HG02870 (cell line): Measurements from ENCODE around the gene TMEM163.

Source experiments
- ATAC-seq: cut with Tn5 transposase; IDR thresholded peaks from one replicate; pipeline ENCODE4 v1.9.1; 2021; ENCODE audit warnings: mild to moderate bottlenecking, moderate library complexity; ENCODE audit not compliant: unreplicated experiment

TMEM163 gene

DNA sequence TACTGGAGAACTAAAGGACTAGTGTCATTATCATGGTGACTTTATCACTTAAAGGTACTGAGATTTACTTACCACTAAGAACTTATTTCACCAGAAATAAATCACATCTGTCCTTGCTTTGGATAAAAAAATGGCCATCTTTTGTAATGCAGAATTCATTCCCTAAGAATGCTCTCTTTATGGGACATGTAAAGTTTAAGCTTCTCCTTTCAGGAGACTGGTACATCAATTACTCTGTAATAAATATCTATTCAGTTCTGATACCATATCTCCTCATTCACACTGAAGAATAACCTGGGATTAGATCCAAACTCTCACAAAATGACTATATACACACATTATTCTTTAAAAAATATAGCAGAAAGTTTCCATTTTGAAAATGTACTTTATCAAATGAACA, 24.4 kb downstream of the TMEM163 start:
- no peak for ATAC-seq

DNA sequence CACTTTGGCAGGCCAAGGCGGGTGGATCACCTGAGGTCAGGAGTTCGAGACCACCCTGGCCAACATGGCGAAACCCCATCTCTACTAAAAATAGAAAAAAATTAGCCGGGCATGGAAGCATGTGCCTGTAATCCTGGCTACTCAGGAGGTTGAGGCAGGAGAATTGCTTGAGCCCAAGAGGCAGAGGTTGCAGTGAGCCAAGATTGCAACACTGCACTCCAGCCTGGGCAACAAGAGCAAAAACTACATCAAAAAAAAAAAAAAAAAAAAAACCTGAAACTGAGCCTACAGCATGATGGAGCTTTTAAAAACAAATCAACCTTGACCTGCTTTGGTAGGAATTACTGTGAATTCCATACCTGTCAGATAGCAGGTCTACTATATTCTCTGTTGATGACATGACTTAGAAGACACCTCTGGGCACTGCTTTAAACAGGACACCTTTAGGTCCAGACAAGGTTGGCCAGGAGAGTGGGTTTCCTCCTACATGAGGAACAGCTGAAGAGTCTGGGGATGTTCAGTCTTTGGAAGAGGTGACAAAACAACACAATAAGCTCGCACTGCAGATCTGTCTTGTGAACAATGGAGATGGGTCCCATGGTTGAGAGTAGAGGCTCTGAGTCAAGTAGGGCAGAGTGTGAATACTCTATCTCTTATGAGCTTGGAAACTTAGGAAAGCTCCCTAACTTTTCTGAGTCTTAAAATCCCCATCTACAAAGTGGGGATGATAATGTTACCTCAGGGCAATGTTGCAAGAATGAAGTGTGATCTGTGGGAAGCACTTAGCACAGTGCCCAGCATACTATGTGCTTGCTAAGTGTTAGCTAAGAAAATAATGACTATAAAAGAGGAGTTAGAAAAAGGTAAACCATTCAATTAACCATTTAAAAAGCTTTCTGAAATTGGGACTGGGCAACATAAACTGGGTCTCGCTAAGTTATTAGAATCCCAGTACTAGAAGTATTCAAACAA, 25.2 kb downstream of the TMEM163 start:
- no peak for ATAC-seq

DNA sequence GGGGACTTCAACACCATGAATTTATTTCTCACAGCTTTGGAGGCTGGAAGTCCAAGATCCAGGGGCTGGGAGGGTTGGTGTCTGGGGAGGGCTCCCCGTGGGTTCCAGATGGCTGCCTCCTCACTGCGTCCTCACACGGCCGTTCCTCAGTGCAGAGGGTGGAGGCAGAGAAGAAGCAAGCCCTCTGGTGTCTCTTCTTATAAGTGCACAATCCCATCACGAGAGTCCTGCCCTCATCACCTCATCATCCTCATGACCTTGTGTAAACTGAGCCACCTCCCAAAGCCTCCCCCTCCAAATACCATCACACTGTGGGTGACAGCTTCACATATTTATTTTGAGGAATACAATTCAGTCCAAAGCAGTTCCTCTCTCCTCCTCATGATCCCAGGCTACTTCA, 26.3 kb downstream of the TMEM163 start:
- ATAC-seq, result peak; percentile 70

DNA sequence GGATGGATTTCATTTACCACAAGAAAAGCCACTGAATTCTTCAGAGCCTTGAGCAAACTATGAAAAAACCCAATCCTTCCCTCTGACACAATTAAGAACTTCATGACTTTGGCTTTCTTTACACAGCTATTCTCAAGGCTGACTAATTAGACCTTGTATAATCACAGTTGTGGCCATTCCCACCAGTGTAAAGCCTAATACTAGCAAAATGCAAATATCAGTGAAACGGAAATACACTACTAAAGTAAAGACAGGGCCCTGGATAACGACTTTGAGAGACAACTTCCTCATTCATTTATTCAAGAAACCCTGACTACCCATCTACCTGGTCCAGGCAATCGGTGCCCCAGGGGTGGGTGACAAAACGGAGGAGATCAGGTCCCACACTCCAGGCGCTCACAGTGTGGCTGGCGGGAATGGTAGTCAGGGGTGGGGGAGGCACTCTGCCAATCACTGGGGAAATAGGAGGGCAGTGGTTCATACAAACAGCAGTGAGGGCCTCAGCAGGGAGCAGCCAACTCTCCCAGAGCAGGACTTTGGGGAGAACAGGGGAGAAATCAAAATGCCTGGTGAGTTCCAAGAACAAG, 28.1 kb downstream of the TMEM163 start:
- ATAC-seq, result peak; percentile 48

DNA sequence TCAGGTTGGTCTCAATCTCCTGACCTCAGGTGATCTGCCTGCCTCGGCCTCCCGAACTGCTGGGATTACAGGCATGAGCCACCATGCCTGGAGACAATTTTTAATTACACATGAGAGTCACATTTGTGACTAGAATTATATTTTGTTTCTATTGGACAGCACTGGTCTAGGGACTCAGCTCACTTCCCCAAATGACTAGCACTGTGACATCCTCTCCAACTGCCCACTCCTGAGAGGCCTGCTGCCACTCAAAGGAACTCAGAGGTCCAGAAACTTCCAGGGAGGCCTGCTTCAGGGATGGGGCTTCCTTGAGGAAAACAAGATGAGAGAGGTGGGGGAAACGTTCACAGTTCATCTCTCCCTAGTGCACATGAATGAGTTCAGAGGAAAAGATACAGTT, 29.5 kb downstream of the TMEM163 start:
- no peak for ATAC-seq

DNA sequence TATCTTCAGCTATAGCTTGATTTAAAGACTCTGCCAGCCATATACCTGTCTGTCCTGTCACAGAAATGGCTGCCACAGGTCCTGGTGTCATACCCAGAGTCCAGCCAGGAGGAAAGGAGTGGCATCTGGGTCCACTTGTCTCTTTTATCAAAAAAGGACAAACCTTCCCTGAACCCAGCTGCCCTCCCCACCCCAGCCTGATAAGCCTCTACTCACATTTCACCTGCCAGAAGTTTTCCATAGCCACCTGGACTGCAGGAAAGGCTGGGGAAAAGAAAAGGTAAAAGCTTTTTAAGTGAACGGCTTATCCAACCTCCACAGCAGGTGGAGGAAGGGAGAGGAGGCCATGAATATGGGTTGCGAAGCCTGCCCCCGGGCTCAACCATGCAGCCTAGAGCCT, 32.8 kb downstream of the TMEM163 start:
- no peak for ATAC-seq

DNA sequence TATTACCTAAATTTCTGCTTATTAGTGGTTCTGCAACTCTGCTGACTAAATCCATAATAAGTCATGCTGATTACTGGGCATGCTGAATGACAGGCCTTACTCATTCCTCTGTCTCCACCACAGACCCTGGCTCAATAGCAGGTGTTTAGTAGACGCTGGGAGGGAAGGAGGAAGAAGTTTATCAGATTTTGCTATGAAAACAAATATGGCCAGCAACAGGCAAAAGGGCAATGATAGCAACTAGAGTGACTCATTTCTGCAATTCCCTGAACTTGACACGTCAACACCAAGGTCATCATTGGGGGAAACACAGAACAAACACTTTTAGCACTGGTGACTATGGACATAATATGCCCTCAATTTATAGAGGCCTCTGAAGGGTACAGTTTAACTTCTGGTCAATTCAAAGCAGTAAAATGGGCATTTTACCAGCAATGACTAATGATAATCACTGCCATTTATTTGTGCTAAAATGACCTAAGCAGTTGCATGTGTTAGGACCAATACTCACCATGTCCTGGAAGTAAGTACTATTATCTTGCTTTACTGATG, 35.2 kb downstream of the TMEM163 start:
- ATAC-seq, result peak; percentile 90

DNA sequence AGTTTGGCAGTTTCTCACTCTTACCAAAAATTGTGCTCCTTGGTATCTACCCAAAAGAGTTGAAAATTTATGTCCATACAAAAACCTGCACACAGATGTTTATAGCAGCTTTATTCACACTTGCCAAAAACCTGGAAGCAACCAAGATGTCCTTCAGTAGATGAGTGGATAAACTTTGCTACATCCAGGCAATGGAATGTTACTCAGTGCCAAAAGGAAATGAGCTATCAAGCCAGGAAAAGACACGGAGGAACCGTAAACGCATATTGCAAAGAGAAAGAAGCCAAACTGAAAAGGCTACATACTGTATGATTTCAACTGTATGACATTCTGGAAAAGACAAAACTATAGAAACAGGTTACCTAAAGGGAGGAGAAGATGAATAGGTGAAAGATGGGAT, 36.1 kb downstream of the TMEM163 start:
- no peak for ATAC-seq

DNA sequence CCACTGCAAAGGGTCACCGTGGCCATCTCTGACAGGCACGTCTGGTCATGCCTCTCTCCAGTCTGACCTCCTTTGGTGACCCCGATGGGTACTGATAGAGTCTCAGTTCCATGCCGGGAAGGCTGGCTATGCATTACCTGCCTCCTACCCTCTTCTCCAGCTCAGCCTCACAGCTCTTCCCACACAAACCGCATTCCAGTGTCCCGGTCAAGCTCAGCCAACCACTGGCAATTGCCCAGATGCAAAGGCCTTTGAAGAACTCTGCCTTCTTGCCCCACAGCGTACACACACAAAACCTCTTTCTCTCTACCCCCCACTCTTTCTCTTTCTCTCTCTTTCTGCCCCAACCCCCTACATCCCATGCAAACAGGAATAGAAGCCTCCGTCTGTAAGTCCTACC, 37.6 kb downstream of the TMEM163 start:
- ATAC-seq, result no peak

DNA sequence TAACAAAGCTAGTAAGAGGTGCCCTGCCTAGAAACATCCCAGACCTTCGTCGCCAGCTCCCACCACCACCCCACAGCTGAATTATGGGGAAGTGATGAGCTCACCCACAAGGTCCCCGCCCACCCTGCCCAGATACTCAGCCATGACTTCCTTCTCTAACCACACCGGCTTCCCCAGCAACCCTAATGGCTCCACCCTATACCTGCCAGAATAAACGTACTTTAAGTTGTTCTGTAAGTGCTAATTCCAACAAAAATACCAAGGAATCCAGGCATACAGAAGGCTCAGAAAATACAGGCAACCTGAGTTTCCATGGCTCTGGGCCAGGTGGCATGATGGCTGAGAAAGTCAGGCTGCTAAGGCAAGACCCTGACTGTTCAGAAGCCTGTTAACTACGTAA, 39.1 kb downstream of the TMEM163 start:
- no peak for ATAC-seq

DNA sequence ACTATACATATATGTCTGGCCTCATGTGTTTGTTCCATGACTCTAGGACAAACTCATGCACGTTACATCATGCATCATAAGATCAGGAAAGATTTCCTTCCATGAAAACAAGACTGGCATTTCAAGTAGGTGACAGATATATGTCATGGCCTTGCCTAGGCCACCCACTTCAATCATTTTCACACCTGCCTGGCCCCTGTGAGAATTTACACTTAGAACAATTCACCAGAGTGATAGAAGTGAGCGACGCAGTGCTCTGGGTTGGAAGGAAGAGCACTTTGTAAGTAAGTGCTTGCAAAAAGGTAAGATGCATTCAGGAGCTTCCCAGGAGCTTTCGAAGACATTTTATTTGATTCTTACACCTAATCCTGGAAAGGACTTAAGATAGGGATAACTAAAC, 39.5 kb downstream of the TMEM163 start:
- ATAC-seq, result no peak

DNA sequence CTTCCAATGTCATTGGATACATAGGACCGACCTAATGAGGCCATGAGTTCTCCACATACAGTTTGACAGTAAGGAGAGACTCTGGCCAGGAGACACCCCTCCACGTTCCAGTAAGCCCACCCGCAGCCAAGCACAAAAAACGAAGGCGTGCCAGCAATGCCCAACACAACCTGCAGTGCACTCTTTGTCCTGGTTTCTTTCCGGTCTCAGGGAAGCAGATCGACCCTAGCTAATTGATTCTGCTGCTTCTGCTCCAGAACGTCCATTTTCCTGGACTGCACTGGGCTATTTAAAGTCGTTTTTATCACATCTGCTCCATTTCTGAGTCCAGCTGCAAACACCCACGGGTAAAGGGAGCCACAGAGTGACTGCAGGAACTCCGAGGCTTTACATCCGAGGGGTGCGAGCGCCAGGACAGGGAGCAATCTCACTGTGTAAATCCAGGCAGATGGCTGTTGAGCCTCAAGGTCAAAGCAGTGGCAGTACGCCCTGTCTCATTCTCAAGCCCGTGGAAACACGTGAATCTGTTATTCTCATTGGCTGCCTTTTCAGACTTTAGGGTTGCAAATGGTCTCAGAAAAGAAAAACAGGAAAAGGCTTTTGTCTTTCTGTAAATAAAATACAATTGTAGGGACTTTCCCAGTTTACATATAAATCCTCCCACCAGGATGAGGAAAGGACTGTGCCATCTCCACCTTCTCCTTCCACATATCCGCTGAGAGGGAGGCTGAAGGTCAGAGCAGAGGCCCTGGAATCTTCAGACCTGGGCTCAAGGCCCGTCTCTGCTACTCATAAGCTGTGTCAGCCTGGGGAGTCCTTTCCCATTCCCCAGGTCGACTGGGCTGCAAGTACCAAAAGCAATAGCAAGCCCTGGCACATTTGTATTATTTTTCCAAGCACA, 40.7 kb downstream of the TMEM163 start:
- no peak for ATAC-seq

DNA sequence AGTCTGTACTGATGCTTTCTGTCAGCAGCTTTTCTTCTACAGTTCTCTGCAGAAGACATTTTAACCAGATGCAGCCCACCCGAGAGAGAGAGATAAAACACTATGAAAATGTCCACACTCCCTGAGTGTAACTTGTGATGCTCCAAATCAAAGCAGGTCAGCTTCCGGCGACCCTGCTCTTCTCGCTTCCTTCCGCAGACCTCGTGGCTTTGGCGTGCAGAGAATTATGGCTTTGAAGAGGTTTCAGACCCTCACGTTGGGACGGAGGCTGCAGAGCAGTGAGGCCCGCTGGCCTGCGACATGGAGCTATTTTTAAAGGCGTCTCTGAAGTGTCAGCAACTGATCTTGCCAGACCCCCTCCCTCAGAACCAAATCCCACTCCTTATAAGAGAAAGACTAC, 41.8 kb downstream of the TMEM163 start:
- peak; percentile 47 for ATAC-seq

DNA sequence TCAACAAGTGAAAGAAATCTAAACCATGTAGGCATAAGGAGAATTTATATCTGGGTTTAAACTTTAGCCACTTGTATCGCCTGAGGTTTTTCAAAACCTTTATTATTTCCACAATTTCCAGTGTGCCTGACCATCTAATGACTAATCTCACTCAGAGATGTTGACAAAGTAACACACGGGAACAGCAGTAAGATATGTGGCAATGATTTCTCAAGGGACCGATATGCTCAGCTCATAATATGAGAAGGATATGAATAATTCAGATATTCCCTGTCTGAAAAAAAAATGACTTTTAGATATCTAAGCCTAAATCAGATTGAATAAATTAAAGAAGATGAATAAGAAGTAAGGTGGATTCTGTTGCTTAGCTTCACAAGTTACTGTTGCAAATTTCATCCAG, 43.5 kb downstream of the TMEM163 start:
- ATAC-seq, result no peak

DNA sequence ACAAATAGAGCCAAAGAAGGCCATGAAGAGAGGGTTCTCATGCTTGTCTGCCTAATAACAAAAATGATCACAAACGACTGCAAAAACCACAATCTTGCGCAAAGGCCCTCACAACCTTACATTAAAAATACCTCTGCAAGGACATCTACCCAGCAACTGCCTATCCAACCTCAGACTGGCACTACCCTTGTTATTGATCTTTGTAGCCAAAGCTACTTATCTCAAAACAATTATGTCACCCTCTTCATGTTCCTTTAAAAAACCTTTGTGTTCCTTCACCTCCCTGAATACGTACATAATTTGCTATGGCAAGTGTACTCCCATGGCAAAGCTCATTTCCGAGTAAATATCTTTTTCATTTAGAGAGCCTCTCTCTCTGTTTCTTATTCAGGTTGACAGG, 44.1 kb downstream of the TMEM163 start:
- no peak for ATAC-seq

DNA sequence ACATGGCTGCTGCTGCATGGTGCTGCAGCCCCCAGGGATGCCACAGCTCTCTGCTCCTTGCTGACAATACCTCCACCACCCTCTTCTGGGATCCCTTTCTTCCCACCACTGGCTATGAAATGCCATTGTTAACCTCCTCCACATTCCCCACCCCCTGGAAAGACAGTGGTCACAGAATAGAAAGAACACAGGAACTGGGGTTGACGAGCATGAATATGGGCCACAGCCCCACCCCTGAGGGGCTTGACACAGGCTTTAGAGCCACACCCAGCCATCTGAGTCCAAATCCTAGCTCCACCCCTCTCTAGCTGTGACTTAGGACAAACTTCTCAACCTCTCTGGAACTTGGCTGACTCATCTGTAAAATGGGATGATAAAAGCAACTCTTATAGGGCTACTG, 47.3 kb downstream of the TMEM163 start:
- peak; percentile 35 for ATAC-seq

DNA sequence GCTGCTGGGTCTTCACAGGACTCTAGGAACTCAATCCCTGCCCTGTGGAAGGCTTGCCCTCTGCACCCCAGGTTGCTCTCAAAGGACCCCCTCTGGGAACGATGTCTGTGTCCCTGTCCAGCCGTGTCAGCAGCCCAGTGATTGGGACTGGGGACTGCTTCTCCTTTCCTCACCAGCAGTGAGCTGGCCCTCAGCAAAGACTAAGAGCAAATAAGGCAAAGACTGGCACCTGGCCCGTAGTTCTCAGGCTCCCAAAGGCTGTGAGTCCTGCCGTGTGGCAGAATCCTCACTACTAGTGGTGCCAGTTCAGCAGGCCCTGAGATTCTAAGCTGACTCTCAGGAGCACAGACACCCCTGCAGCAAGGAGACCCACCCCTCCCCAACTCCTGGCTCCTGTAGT, 47.8 kb downstream of the TMEM163 start:
- ATAC-seq, result no peak

DNA sequence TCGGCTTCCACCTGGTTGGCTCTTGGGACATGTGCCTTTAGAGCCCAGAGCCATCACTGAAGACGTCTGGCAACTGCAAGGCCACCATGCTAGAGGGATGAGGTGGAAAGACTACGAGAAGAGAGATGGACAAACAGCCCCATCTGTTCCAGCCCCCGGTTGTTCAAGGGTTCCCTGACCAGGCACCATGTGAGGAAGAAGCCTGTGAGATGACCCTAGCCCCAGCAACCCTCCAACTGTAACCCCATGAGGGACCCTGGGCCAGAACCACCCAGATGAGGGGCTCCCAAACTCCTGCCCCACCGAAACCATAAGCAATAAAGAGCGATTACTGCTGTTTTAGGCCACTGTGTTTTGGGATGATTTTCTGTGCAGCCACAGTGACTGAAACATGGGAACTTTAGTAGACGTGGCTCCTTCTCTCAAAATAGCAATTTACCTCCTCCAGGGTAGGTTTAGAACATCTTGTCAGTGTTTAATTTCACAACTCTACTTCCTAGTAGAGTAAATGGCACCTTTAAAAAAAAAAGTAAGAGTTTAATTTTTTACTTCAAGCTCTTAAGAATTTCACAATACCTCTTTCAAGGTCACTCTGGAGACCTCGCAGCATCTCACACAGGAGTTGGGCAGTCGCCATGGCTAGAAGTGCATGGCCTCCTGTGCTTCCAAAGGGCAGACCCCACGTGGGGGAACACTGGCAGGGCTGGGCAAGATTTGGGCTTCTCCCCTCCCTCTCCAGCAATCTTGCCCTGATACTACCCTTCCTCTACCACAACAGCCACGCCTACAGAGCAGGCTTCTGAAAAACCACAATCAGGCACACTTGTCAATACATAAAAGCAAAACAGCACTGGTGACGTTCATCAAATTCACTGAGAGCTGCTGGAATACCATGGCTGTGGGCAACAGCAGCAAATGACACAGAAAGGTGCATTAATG, 48.8 kb downstream of the TMEM163 start:
- ATAC-seq, result no peak

DNA sequence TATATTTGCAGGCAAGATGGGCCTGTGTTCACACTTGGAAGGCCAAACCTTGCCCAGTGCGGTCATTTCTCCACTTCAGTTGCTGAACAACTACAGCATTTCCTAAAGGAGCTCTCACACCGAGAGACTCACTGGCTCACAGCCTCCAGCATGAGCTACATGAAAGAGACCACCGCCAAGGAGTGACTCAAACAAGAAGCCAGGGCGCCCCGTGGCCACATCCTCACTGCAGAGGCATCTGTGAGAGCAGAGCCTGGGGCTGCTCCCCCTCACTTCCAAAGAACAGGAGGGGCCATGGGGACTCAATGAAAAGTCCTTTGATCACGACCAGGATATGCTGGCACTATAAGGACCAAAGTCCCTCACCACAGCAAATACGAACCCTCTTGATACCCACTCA, 50.0 kb downstream of the TMEM163 start:
- ATAC-seq, result peak; percentile 68

DNA sequence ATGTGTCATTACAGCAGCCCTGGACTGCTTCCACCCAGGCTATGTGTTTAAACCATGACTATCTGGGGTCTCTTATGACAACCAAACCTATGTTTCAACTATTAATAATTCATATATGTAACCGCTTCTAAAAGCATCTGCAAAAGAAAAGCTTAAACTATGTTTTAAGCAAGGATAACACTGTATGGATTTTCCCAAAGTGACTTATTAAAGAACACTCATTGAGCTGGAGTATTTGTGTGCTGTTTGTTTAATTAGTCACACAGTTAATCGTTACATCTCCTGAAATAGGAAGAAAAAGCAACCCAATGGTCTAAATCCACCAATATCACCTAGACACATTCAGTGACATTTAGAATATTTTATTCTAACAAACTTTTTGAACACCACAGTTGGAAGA, 51.3 kb downstream of the TMEM163 start:
- ATAC-seq, result no peak
